GM12878 (cell line): ENCODE measurements around the gene BIN1.

Experiments
- ATF2 ChIP-seq: IDR thresholded peaks from 2 replicates; pipeline ENCODE4 v1.6.1; 2012; ENCODE audit warnings: low read length, inconsistent platforms
- ATF3 ChIP-seq: IDR thresholded peaks from 2 replicates; pipeline ENCODE4 v1.6.1; 2011; ENCODE audit warnings: low read depth, mild to moderate bottlenecking, low read length, moderate library complexity, borderline replicate concordance; ENCODE audit errors: extremely low read depth
- CEBPB ChIP-seq, 2 experiments: fragments of 150-350 bp in 1 of 2; IDR thresholded peaks; 2 replicates each; pipeline ENCODE4 v1.6.1; 2012 to 2014; ENCODE audit warnings: low read depth in 2 of 2, low read length in 2 of 2, borderline replicate concordance in 1 of 2, inconsistent platforms in 1 of 2
- CTCF ChIP-seq, 3 experiments: IDR thresholded peaks in 2 of 3; conservative IDR thresholded peaks in 1 of 3; 2 replicates each; pipeline ENCODE4 v1.5.1; 2011; ENCODE audit warnings: low read depth in 3 of 3, low read length in 3 of 3, mild to moderate bottlenecking in 3 of 3, control low read depth in 2 of 3, moderate library complexity in 2 of 3, inconsistent platforms in 1 of 3, mixed read lengths in 1 of 3; ENCODE audit not compliant: control insufficient read depth in 2 of 3, insufficient read depth in 1 of 3; ENCODE audit errors: extremely low read depth in 1 of 3
- ELK1 ChIP-seq: IDR thresholded peaks from 2 replicates; pipeline ENCODE4 v1.6.1; 2012; ENCODE audit warnings: low read depth, low read length, improper control_type of control experiment
- GABPA ChIP-seq: IDR thresholded peaks from 2 replicates; pipeline ENCODE4 v1.6.1; 2014; ENCODE audit warnings: antibody characterized with exemption, low read depth, mild to moderate bottlenecking, inconsistent platforms
- IRF5 ChIP-seq: fragments of 450-650 bp; IDR thresholded peaks from 2 replicates; pipeline ENCODE4 v1.6.1; 2017; ENCODE audit warnings: borderline replicate concordance
- MAX ChIP-seq: IDR thresholded peaks from 2 replicates; pipeline ENCODE4 v1.6.1; 2012; ENCODE audit warnings: low read depth, low read length, improper control_type of control experiment
- MYC ChIP-seq: IDR thresholded peaks from 2 replicates; pipeline ENCODE4 v1.6.1; 2011; ENCODE audit warnings: mild to moderate bottlenecking, low read length, moderate library complexity, inconsistent platforms; ENCODE audit not compliant: insufficient read depth, insufficient replicate concordance, insufficient read length, severe bottlenecking
- SIN3A ChIP-seq: IDR thresholded peaks from 2 replicates; pipeline ENCODE4 v1.6.1; 2012; ENCODE audit warnings: low read depth, low read length, improper control_type of control experiment
- SRF ChIP-seq, 2 experiments: IDR thresholded peaks; 2 replicates each; pipeline ENCODE4 v1.6.1; 2011; ENCODE audit warnings: low read depth in 2 of 2, low read length in 2 of 2, mild to moderate bottlenecking in 1 of 2, moderate library complexity in 1 of 2
- TCF3 ChIP-seq: IDR thresholded peaks from 2 replicates; pipeline ENCODE4 v1.6.1; 2012; ENCODE audit warnings: low read depth, mild to moderate bottlenecking, low read length, borderline replicate concordance; ENCODE audit not compliant: insufficient read depth
- USF2 ChIP-seq: IDR thresholded peaks from 2 replicates; pipeline ENCODE4 v1.6.1; 2011; ENCODE audit warnings: low read depth, low read length, improper control_type of control experiment, borderline replicate concordance
- ZNF274 ChIP-seq: IDR thresholded peaks from one replicate; pipeline ENCODE4 v1.8.0; 2011; ENCODE audit not compliant: insufficient read length, insufficient read depth

DNA sequence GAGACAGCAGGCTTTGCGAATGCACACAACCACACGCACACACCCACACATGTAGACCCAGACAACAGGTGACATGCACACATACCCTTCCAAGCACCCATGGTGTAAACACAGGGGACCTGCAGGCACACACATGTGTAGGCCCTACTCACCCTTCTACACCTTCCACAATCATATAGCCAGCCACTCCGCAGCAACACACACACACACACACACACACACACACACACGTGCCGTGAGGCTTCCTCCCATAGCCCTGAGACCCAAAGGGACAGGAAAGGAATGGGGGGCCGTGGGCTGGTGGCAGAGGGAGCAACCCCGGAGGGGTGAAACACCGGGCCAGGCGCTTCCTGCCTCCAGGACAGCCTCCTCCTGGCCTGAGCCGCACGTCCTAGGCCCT, 37.4 kb downstream of the BIN1 start:
- TF ChIP-seq CTCF (IDR thresholded peaks at IDR 0.05 in 2 of 3, conservative IDR thresholded peaks at IDR 0.05 in 1 of 3; ENCODE audit: control insufficient read depth in 2 of 3, extremely low read depth in 1 of 3, insufficient read depth in 1 of 3, low read depth in 3 of 3, low read length in 3 of 3) (no peak), ATF2 (no peak), MAX (no peak), MYC (no peak), GABPA (no peak), TCF3 (no peak), ELK1 (no peak), ZNF274 (no peak), SIN3A (no peak), IRF5 (no peak), CEBPB (IDR thresholded peaks at IDR 0.05; ENCODE audit: borderline replicate concordance in 1 of 2, low read depth in 2 of 2, low read length in 2 of 2) (no peak), ATF3 (no peak), SRF (IDR thresholded peaks at IDR 0.05; ENCODE audit: low read depth in 2 of 2, low read length in 2 of 2) (no peak), USF2 (no peak)
